A549 (cell line): Measurements from ENCODE around the gene NOP9. TPM values are rescaled to one million over a fixed set of nuclear protein-coding genes. Genes with fewer than 3 reads are reported as not detected.

Experiments
- ATAC-seq, 2 experiments: fragments of 200-7000 bp in 1 of 2; fragments of >200 bp in 1 of 2; cut with Nextera tagmentation in 1 of 2; cut with Tn5 transposase in 1 of 2; 3 replicates each; pipeline versions ENCODE4 v1.8.0 to v1.9.1; 2018 to 2020; ENCODE audit warnings: mild to moderate bottlenecking in 1 of 2, moderate library complexity in 1 of 2
- CTCF ChIA-PET: fragments of 300-600 bp; sonication (Branson Sonifier 250); formaldehyde crosslinking; extraction: SDS; loops from one replicate; lab custom pipeline; 2021; ENCODE audit warnings: antibody characterized with exemption, inconsistent platforms; lab: Yijun Ruan, JAX
- POLR2A ChIA-PET: fragments of 350-600 bp; formaldehyde crosslinking; extraction: SDS; loops from one replicate; lab custom pipeline; 2021; ENCODE audit warnings: antibody characterized with exemption, inconsistent platforms; lab: Yijun Ruan, JAX
- DNase-seq, 2 experiments: peaks; one replicate each; pipeline versions ENCODE4 v3.0.0 to v3.0.0-alpha.2; 2011 to 2016; ENCODE audit warnings: low read depth in 1 of 2, low spot score in 1 of 2
- FAIRE-seq: peaks from 2 replicates; lab custom pipeline; 2011; peaks lifted over from hg19 to GRCh38; lab: Jason Lieb, UNC
- H3K27ac ChIP-seq, 2 experiments: fragments of >200 bp; sonication (Bioruptor Twin); formaldehyde crosslinking; 3 replicates each; pipeline ENCODE4 v1.5.1; 2016 to 2017
- H3K4me1 ChIP-seq: fragments of >200 bp; sonication (Bioruptor Twin); formaldehyde crosslinking; 3 replicates; pipeline ENCODE4 v1.6.1; 2016
- H3K4me2 ChIP-seq: fragments of >200 bp; sonication (Bioruptor Twin); formaldehyde crosslinking; 3 replicates; pipeline ENCODE4 v1.6.1; 2016
- H3K4me3 ChIP-seq: fragments of >200 bp; sonication (Bioruptor Twin); formaldehyde crosslinking; 3 replicates; pipeline ENCODE4 v1.5.1; 2016
- H3K9me3 ChIP-seq: fragments of >200 bp; sonication (Bioruptor Twin); formaldehyde crosslinking; 3 replicates; pipeline ENCODE4 v1.6.1; 2016
- BHLHE40 ChIP-seq: IDR thresholded peaks from 2 replicates; pipeline ENCODE4 v1.6.1; 2012; ENCODE audit warnings: low read depth, low read length, inconsistent platforms
- CBX2 ChIP-seq: fragments of 200-600 bp; sonication (generic); IDR thresholded peaks from 2 replicates; pipeline ENCODE4 v1.6.1; 2016; ENCODE audit warnings: low read depth, mild to moderate bottlenecking, borderline replicate concordance
- CEBPB ChIP-seq, 2 experiments: fragments of >200 bp in 1 of 2; sonication (Bioruptor Twin) in 1 of 2; formaldehyde crosslinking in 1 of 2; IDR thresholded peaks; 2 replicates each; pipeline ENCODE4 v1.6.1; 2012 to 2016
- EHMT2 ChIP-seq: fragments of 200-600 bp; sonication (generic); IDR thresholded peaks from 2 replicates; pipeline ENCODE4 v1.6.1; 2016; ENCODE audit warnings: antibody characterized with exemption, low read depth, mild to moderate bottlenecking, moderate library complexity
- EP300 ChIP-seq, 2 experiments: fragments of >200 bp; sonication (Bioruptor Twin); formaldehyde crosslinking; IDR thresholded peaks; 2 replicates in 1 of 2; 3 replicates in 1 of 2; pipeline ENCODE4 v1.6.1; 2016 to 2017
- FOSL2 ChIP-seq, 2 experiments: fragments of 450-650 bp in 1 of 2; fragments of >200 bp in 1 of 2; sonication (Bioruptor Twin) in 1 of 2; formaldehyde crosslinking; IDR thresholded peaks; 2 replicates each; pipeline versions ENCODE4 v1.5.0 to v1.6.1; 2016 to 2020; ENCODE audit warnings: mild to moderate bottlenecking in 1 of 2, moderate library complexity in 1 of 2
- HDAC2 ChIP-seq: fragments of 200-600 bp; sonication (generic); IDR thresholded peaks from 2 replicates; pipeline ENCODE4 v1.6.1; 2016
- HES2 ChIP-seq: fragments of >200 bp; sonication (Bioruptor Twin); formaldehyde crosslinking; IDR thresholded peaks from 2 replicates; pipeline ENCODE4 v1.6.1; 2016
- HMGXB4 ChIP-seq: fragments of 250-450 bp; sonication (Bioruptor Pico); IDR thresholded peaks from 2 replicates; pipeline ENCODE4 v1.5.0; 2021; ENCODE audit warnings: mild to moderate bottlenecking, moderate library complexity, borderline replicate concordance
- HOXA7 ChIP-seq: fragments of 250-450 bp; sonication (Bioruptor Pico); IDR thresholded peaks from 2 replicates; pipeline ENCODE4 v1.5.0; 2020; ENCODE audit warnings: mild to moderate bottlenecking, moderate library complexity
- JUN ChIP-seq, 2 experiments: fragments of >200 bp; sonication (Bioruptor Twin); formaldehyde crosslinking; IDR thresholded peaks; 2 replicates in 1 of 2; 3 replicates in 1 of 2; pipeline ENCODE4 v1.6.1; 2016 to 2017
- KDM5A ChIP-seq: fragments of 200-600 bp; sonication (generic); IDR thresholded peaks from 2 replicates; pipeline ENCODE4 v1.6.1; 2016; ENCODE audit warnings: antibody characterized with exemption, mild to moderate bottlenecking
- MAFK ChIP-seq: fragments of 450-650 bp; IDR thresholded peaks from 2 replicates; pipeline ENCODE4 v1.6.1; 2014; ENCODE audit not compliant: partially characterized antibody
- MAX ChIP-seq: IDR thresholded peaks from 2 replicates; pipeline ENCODE4 v1.6.1; 2012
- MYC ChIP-seq: IDR thresholded peaks from 2 replicates; pipeline ENCODE4 v1.6.1; 2012; ENCODE audit warnings: mild to moderate bottlenecking, inconsistent platforms, low read length, improper control_type of control experiment, borderline replicate concordance
- NFE2L2 ChIP-seq: fragments of 150-350 bp; conservative IDR thresholded peaks from 2 replicates; pipeline ENCODE4 v1.6.1; 2014; ENCODE audit warnings: low read length
- PBX3 ChIP-seq: IDR thresholded peaks from 2 replicates; pipeline ENCODE4 v1.6.1; 2012
- RAD21 ChIP-seq, 2 experiments: fragments of >200 bp in 1 of 2; sonication (Bioruptor Twin) in 1 of 2; formaldehyde crosslinking in 1 of 2; IDR thresholded peaks in 1 of 2; conservative IDR thresholded peaks in 1 of 2; 2 replicates in 1 of 2; 3 replicates in 1 of 2; pipeline ENCODE4 v1.6.1; 2012 to 2018; ENCODE audit warnings: inconsistent platforms in 1 of 2
- RARB ChIP-seq: fragments of 250-450 bp; sonication (Bioruptor Pico); IDR thresholded peaks from 2 replicates; pipeline ENCODE4 v1.8.0; 2021; ENCODE audit warnings: mild to moderate bottlenecking, moderate library complexity
- RCOR1 ChIP-seq: fragments of 150-350 bp; IDR thresholded peaks from 2 replicates; pipeline ENCODE4 v1.6.1; 2014; ENCODE audit warnings: antibody characterized with exemption, low read length, low read depth
- SMC3 ChIP-seq: fragments of >200 bp; sonication (Bioruptor Twin); formaldehyde crosslinking; IDR thresholded peaks from 3 replicates; pipeline ENCODE4 v1.6.1; 2018; ENCODE audit warnings: inconsistent platforms
- SREBF2 ChIP-seq: fragments of 450-650 bp; IDR thresholded peaks from 2 replicates; pipeline ENCODE4 v1.6.1; 2014; ENCODE audit warnings: mild to moderate bottlenecking, moderate library complexity
- TP53 ChIP-seq: fragments of 250-450 bp; sonication (Bioruptor Pico); IDR thresholded peaks from 2 replicates; pipeline ENCODE4 v1.5.0; 2021; ENCODE audit warnings: mild to moderate bottlenecking, moderate library complexity
- ZC3H11A ChIP-seq: fragments of 450-650 bp; IDR thresholded peaks from 2 replicates; pipeline ENCODE4 v1.6.1; 2014; ENCODE audit warnings: antibody characterized with exemption, mild to moderate bottlenecking
- ZFP36 ChIP-seq: fragments of 450-650 bp; IDR thresholded peaks from 2 replicates; pipeline ENCODE4 v1.6.1; 2014; ENCODE audit warnings: borderline replicate concordance; ENCODE audit not compliant: partially characterized antibody
- WGBS: methylation state at CpG from one replicate; pipeline ENCODE4 v1.1.6; 2017; ENCODE audit errors: missing lambda C conversion rate; 5-methylcytosine and 5-hydroxymethylcytosine counted together
- polyA plus RNA-seq, 4 experiments: library from polyadenylated mRNA; depleted of rRNA in 3 of 4; stranded (reverse); fragments of >200 nt; fragmentation: RNase III in 1 of 4; extraction: RNeasy Plus Mini Kit Qiagen cat#74134 plus additional on column Dnase treatment in 1 of 4; gene quantifications; 2 replicates in 3 of 4; 3 replicates in 1 of 4; pipeline ENCODE4 v1.2.3, GENCODE V29; 2011 to 2017

The NOP9 gene
- polyA plus RNA-seq, 2 of the 4 experiments (the other 2 are of a cell fraction): 16.5 to 24.5 TPM

- Histone ChIP-seq H3K9me3 (no peaks in the 10 kb centered on the region), H3K4me1 (no peaks in the 10 kb centered on the region), H3K4me2 (no peak overlapping the region), H3K4me3 (no peak overlapping the region), H3K27ac (no peak overlapping the region)
- DNase-seq (no peak), ATAC-seq (no peak), FAIRE-seq (no peak)
- 62% methylated on average over 4 of the region's 4 CpGs for WGBS
- CTCF ChIA-PET: interaction anchor here (1.6 to 46.6 kb wide), 3 partner anchors 9 to 89 kb away, joined by 11 to 1142 read pairs (median 29); partner anchors contain the start of genes CBLN3 and KHNYN
- POLR2A ChIA-PET: interaction anchor here (1.8 kb wide), 1 partner anchor 88 kb away, joined by 5 read pairs; the partner anchor contains the start of gene KHNYN
- TF ChIP-seq JUN (IDR thresholded peaks at IDR 0.05) (no peak), SMC3 (no peak), RAD21 (conservative IDR thresholded peaks at IDR 0.05 in 1 of 2, IDR thresholded peaks at IDR 0.05 in 1 of 2) (no peak), TP53 (no peak), RARB (no peak), RCOR1 (no peak), PBX3 (no peak), FOSL2 (IDR thresholded peaks at IDR 0.05) (no peak), FOSL2 (CRISPR knock-in tag; IDR thresholded peaks at IDR 0.05) (no peak), HMGXB4 (CRISPR knock-in tag) (no peak), ZFP36 (no peak), CBX2 (no peak), EP300 (IDR thresholded peaks at IDR 0.05) (no peak)
Observed at GRCh38 chr14:24342889-24343288, 43.2 kb downstream of the NOP9 start.

GRCh38 chr14:24343795-24344660 is 44.4 kb downstream of the NOP9 start:
- no peak for FAIRE-seq
- ChIA-PET POLR2A (interaction anchor here (1.6 kb wide), 1 partner anchor 86 kb away, joined by 12 read pairs; the partner anchor contains the start of genes CBLN3 and KHNYN), CTCF (interaction anchor here (1.0 to 5.7 kb wide), 5 partner anchors 8 to 88 kb away, joined by 3 to 32 read pairs (median 5); partner anchors contain the start of gene ADCY4)
- TF ChIP-seq HES2 (no peak), MAFK (no peak), SREBF2 (no peak), ZFP36 (no peak), BHLHE40 (no peak), MYC (no peak), PBX3 (no peak), KDM5A (no peak), JUN (IDR thresholded peaks at IDR 0.05) (no peak), CEBPB (IDR thresholded peaks at IDR 0.05) (no peak), RARB (no peak), HOXA7 (no peak), HMGXB4 (CRISPR knock-in tag) (no peak), ZC3H11A (no peak), HDAC2 (no peak), RAD21 (conservative IDR thresholded peaks at IDR 0.05 in 1 of 2, IDR thresholded peaks at IDR 0.05 in 1 of 2) (no peak), NFE2L2 (no peak), EHMT2 (no peak), MAX (no peak)
- H3K4me2 ChIP-seq: no peak overlapping the region
- WGBS: 47% methylated on average over 7 of the region's 7 CpGs
- no peak overlapping the region for H3K27ac ChIP-seq
- no peak for DNase-seq
- no peaks in the 10 kb centered on the region for H3K4me1 ChIP-seq
- no peak overlapping the region for H3K4me3 ChIP-seq
- no peak for ATAC-seq
- no peaks in the 10 kb centered on the region for H3K9me3 ChIP-seq
